Tibial nerve (tissue), 4 donors: ENCODE measurements around the gene TRIM39.

ENCODE experiments used
- EP300 ChIP-seq, 2 donors: sonication (generic); formaldehyde crosslinking; IDR thresholded peaks; one replicate each; pipeline ENCODE4 v1.6.1; 2017; ENCODE audit warnings: antibody characterized with exemption in 2 of 2, mild to moderate bottlenecking in 1 of 2
- TF ChIP-seq, protein P1 (sequence below), 5 experiments: fragments of 200-600 bp in 3 of 5; fragments of 450-650 bp in 2 of 5; sonication (generic) in 3 of 5; IDR thresholded peaks; one replicate each; pipeline ENCODE4 v1.5.1; 2016 to 2019; ENCODE audit warnings: antibody characterized with exemption in 5 of 5, mild to moderate bottlenecking in 3 of 5, moderate library complexity in 2 of 5

- TF ChIP-seq, protein P1, sequence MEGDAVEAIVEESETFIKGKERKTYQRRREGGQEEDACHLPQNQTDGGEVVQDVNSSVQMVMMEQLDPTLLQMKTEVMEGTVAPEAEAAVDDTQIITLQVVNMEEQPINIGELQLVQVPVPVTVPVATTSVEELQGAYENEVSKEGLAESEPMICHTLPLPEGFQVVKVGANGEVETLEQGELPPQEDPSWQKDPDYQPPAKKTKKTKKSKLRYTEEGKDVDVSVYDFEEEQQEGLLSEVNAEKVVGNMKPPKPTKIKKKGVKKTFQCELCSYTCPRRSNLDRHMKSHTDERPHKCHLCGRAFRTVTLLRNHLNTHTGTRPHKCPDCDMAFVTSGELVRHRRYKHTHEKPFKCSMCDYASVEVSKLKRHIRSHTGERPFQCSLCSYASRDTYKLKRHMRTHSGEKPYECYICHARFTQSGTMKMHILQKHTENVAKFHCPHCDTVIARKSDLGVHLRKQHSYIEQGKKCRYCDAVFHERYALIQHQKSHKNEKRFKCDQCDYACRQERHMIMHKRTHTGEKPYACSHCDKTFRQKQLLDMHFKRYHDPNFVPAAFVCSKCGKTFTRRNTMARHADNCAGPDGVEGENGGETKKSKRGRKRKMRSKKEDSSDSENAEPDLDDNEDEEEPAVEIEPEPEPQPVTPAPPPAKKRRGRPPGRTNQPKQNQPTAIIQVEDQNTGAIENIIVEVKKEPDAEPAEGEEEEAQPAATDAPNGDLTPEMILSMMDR (IDR thresholded peaks at IDR 0.05): no peak
- no peak for TF ChIP-seq EP300 (IDR thresholded peaks at IDR 0.05)
These were observed 34.9 kb downstream of the TRIM39 start for GRCh38 chr6:30361661-30362060.
